Measurements from ENCODE around the gene ETF1.

Gene ETF1

GRCh38 chr5:138560971-138561370 is 17.9 kb upstream of the ETF1 start:
- no peak for DNase-seq

GRCh38 chr5:138559937-138560336 is 16.9 kb upstream of the ETF1 start:
- DNase-seq = no peak

DNA sequence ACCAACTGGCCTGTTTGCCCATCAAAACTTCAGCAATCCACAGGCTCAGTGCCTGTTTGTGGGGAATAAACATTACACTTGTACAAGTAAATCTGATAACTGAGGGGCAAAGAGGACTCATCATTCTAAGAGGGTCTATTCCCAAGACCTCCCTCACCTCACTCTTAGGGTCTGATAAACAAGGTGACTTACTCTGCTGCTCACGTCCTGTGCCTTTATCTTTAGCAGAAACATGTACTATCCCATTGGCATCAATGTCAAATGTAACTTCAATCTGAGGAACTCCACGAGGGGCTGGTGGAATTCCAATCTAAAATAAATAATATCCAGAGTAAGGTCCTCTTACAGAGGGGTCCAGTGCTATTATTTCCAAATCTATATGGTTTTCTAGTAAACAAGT is 14.6 kb upstream of the ETF1 start:
- no peak for DNase-seq

- DNase-seq = no peak
These were observed 11.1 kb upstream of the ETF1 start for GRCh38 chr5:138554143-138554542.

- no peak for DNase-seq
These were observed 10.5 kb upstream of the ETF1 start for GRCh38 chr5:138553437-138554095.

GRCh38 chr5:138552657-138553056 is 9.6 kb upstream of the ETF1 start:
- DNase-seq = no peak

- DNase-seq = no peak
These were observed 6.4 kb upstream of the ETF1 start for GRCh38 chr5:138549414-138549813.

DNA sequence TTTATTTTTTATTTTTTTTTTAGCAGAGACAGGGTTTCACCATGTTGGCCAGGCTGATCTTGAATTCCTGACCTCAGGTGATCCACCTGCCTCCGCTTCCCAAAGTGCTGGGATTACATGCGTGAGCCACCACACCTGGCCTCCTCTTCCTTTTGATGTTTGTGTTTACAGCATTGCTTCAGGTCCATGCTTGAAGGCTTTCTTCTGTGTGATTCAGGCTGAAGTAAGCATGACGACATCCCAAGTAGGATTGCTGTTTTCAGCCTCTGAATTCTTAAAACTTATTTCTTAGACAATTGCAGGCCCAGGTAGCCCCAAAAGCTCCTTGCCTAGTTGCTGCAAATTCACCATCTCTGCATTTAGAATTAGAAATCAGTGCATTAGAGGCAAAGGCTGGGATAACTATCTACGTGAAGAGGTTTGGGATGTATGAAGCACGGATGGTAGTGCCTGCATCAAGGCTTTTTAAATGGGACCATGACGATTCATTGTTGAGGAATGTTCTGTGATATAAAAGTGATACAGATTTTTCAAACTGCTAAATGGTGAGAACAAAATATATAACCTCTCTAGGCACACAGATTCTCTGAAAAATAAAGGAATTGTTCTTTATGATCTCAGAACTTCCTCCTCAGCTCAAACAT is 3.0 kb upstream of the ETF1 start:
- no peak for DNase-seq

GRCh38 chr5:138544181-138545134 is 1.4 kb upstream of the ETF1 start:
- no peak for DNase-seq

DNA sequence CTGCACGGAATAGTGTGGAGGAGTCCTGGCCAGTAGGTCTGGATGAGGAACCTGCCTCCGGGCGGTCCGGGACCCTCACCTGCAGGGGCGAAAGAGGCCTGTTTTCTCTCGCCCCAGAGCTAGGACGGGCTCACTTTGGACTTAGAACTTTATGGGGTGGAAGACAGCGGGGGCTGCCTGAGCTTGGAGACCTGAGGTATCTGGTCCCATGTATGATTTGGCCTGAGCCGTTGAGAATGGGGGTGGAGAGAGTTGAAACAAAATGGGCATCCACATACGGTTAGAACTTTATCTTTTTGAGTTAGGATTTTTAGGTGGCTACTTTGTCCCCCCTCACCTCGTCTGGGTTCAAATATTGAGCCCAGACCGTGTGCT is 681 bp upstream of the ETF1 start:
- no peak for DNase-seq

GRCh38 chr5:138542180-138542955 is 668 bp downstream of the ETF1 start:
- no peak for DNase-seq

- no peak for DNase-seq
These were observed 1.4 kb downstream of the ETF1 start for GRCh38 chr5:138541511-138542179.

DNA sequence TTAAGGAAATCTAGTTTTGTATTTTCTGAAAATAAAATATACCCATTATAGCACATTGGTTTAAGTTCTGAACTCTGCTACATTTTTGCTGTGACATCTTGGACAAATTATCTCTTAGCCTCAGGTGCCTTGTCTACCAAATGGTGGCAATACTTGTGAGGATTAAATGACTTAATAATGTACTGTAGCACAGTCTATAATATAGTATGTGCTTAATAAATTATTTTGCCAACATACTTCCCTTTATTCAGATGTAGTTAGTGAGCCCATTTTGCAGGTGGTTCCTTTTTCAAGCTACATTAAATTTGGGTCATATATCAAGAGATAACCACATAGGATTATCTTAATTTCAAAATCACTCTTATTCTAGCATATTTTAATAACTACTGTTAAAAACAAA is 3.2 kb downstream of the ETF1 start:
- no peak for DNase-seq

GRCh38 chr5:138538943-138539627 is 4.0 kb downstream of the ETF1 start:
- DNase-seq = no peak

DNA sequence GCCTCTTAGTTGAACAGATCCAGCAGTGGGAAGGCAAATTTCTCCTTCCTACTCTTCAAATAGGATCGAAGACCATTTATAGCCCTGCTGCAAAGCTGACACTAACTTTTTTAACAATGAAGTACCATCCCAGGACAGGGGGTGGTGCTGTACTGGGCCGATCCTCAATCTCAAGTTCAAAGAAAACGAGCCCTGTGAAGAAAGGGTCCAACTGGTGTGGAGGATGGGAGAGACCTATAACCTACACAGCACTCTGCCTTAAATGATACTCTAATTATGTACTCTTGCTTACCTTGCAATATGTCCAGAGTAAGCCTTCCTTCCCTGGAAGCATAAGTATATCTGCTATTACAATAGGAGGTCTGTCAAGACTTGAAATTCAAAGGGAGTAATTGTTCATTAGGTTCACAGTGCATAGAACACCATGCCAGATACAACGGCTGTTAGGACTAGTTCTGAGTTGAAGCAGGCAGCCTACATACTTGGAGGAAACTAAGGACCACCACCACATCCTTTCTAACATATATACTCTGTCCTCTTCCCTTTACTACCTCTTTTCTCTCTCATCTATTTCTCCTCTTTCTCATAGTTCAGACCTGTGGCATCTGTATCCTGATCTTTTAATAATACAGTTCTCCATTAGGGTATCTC is 6.2 kb downstream of the ETF1 start:
- no peak for DNase-seq

DNA sequence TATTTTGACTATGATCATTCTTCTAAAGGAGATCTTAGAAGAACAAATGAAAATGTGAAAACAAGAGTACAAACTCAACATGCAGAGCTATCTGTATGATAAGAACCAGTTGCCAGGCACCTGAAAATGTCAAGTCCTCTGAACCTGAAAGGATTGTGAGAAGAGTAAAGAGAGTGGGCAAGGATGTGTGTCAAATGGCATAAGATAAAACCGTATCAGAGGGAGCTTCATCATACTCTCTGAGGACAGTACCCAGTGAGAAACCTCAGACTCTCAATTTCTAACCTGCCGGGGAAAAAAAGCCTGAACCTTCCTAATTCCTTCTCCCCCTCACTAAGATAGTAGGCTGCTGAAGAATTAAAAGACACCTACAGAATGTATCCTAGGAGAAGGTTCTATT is 6.8 kb downstream of the ETF1 start:
- DNase-seq = no peak

DNA sequence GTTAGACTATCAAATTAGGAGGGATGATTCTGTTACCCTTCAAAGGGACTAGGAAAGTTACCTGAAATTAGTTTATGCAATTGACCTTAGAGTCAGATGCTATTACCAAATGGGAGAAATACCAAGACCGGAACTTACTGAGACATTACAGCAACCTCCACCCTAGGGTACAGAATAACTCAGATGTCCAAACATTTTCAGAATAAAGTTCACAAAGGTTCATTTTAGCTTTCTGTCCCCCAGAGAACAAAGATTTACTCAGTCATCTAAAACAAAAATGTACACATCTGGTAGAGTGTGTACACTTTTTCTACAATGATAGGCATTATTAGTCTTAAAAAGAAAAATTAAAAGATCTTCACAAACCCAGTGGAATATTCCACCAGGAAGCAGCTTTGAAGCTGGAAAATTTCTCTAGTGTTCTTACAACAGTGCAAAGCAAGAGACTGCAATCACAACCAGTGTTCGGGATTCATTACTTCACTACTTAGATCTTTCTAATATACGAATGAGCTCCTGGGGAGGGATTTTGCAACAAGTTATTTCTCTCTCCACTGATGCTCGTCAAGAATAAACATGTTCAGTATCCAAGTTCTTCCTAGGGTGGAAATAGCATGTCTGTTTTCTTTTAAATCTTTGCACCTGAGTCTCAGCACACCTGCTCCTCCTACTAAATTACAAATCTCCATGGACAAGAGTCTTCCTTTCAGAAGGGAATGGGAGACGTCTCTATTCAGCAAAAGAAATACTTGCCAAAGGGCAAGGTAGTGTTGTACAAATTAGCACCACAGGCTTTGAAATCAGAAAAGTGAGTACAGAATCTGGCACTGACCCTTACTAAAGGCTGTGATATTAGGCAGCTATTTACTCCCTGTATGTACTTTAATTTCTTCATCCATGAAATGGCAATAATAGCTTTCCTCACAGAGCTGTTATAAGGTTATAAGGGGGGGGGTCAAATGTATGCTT is 8.8 kb downstream of the ETF1 start:
- no peak for DNase-seq

DNA sequence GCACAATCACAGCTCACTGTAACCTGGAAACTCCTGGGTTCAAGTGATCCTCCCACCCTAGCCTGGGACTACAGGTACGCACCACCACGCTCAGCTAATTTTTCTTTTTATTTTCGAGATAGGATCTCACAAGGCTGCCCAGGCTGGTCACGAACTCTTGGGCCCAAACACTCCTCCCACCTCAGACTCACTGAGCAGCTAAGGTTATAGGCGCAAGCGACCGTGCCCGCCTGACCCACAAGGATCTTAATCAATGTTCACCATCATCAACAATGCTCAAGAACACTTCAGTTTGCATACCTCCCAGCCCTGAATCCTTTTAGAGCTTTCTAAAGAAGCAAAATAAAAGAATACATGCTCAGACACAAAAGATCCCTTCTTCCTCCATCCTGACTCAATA is 13.2 kb downstream of the ETF1 start:
- DNase-seq = no peak

DNA sequence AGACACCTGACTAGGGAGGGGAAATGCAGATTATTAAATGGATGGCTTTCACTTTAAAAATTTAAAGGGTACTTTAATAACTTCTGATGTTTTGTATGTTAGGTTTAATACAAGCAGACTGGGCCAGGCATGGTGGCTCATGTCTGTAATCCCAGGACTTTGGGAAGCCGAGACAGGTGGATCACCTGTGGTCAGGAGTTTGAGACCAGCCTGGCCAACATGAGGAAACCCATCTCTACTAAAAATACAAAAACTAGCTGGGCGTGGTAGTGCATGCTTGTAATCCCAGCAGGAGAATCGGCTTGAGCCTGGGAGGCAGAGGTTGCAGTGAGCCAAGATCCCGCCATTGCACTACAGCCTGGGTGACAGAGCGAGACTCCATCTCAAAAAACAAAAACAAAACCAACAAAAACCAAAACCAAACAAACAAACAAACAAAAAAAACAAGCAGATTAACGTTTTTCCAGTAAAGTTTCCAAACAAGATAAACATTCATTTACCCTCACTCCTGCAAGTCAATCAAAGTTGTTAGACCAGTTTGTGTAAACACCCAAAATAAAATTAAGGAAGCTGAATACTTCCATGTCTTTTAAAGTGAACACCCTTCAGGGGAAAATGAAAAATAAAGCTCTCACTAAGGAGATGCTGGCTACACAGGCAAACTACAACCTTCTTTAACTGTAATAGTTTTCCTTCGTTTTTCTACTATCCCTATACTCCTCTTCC is 14.1 kb downstream of the ETF1 start:
- DNase-seq = no peak

Data from activated effector memory CD4-positive, alpha-beta T cell treated with anti-CD3 and anti-CD28 coated beads, Interleukin-2, amount 50 U/mL, for 16 hours (primary cell).